Astrocyte of the spinal cord (primary cell): Measurements from ENCODE around the gene KCNAB2.

Experiments used
- DNase-seq: peaks from one replicate; pipeline ENCODE4 v3.0.0; 2011; ENCODE audit warnings: low read depth, low spot score
- H3K4me3 ChIP-seq: 2 replicates; pipeline ENCODE4 v1.5.1; 2011; ENCODE audit warnings: low read depth, mild to moderate bottlenecking, low read length, moderate library complexity
- CTCF ChIP-seq: IDR thresholded peaks from 2 replicates; pipeline ENCODE4 v1.5.1; 2012; ENCODE audit warnings: low read depth, mild to moderate bottlenecking, low read length, inconsistent platforms
- in situ Hi-C: cut with HindIII; loops from 2 replicates; pipeline ENCODE4 v1.10.0; 2017; ENCODE audit warnings: low sequenced_read_pairs

KCNAB2 gene

DNA sequence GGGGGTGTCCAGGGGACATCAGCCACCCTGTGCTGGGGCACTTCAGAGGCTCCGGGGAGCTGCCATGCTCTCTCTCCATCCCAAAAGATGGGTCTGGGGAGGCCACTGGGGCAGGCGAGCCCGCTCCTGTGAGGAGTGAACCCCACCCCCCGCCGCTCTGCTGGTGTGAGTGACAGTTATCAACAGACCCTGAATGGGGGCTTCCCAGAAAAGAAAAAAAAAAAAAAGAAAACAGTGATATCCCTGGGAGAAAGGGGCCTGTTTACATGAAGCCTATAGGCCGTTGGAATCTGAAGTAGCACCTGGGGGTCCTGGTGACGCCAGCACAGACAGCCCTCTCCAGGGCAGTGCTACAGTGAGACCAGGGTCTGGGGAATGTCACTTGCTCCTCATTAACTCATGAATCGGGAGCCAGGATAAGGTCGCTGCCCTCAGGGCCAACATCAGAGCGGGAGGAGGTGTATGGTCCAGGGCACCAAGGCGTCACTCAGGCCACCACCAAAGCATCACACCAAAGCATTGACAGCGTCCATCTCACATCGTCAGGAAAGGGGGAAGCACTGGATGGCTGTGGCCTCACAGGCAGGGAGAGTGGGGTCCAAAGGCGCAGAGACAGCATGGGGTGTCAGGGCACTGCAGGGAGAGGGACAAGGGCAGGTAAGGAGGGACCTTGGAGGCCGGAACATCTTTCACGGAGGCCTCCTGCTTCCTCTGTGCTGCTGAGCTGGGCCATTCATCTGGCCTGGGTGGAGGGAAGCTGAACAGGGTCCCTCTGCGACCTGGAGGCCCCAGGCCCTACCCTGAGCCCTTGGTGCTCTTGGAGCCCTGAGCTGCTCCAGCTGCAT is 45.0 kb upstream of the KCNAB2 start:
- TF ChIP-seq CTCF, result no peak
- H3K4me3 ChIP-seq, result no peak overlapping the region
- in situ Hi-C loops, result no loop called here
- DNase-seq, result no peak

DNA sequence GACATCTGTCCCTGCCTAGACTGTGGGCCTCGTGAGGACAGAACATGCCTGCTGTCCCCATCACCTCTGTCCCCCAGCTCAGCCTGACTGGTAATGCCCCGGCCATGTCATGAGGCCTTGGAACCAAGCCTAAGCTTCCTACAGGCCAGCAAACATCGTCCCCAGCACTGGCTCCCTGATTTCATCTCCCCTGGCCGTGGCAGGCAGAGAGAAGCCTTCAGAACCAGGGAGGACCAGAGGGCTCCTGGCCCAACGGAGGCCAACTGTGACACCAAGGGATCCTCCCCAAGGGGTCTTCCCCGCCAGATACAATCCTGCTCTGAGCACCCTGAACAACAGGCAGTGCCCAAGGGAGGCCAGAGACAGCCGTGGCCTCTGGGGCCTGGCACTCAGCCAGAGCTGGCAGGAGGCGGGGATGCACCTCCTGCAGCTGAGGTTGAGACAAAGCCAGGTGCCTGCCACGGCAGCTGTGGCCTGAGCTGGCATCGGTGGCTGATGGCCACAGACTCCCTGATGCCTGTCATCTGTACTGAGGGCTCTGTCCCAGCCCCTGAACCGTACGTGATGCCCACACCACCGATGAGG is 43.6 kb upstream of the KCNAB2 start:
- in situ Hi-C loops, result no loop called here
- H3K4me3 ChIP-seq, result no peak overlapping the region
- no peak for TF ChIP-seq CTCF
- no peak for DNase-seq

DNA sequence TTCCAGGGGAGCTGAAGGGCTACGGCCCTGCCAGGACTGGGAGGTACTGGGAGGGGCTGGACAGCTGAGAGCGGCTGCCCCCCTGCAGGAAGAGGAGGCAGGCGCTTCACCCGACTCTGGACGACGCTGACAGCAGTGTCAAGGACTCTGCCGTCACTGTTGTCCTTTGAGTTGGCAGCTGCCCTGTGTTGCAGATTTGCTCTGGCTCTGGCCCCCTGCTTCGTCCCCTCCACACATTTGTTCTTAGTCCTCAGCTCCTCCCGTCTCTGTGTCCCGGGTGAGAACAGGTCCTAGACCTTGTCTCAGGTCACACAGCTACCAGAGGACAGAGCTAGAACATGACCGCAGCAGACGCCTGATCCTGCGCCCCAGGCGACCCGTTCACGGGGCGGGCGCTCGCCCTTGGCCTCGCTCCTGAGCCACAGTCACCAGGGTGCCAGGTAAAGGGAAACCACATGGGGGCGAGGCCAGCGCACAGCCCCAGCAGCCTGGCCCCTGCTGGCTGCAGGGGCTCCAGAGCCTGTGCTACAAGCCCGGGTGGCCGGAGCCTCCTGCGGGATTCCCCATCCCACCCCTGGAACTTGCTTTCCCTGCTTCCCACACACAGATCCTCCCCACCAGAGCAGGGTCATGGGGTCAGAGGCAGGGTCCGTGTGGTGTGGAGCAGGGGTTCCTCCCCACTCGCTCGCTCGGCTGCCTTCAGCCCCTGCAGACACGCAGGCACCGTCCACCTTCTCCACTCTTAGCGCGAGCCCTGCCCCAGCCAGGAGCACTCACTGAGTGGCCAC is 42.8 kb upstream of the KCNAB2 start:
- no peak for DNase-seq
- in situ Hi-C loops, result no loop called here
- TF ChIP-seq CTCF, result no peak

GRCh38 chr1:6003568-6004411 is 41.9 kb upstream of the KCNAB2 start:
- DNase-seq, result no peak
- in situ Hi-C loops, result no loop called here
- TF ChIP-seq CTCF, result no peak

More for the DNA sequence above, 42.8 kb upstream of the KCNAB2 start:
- no peak overlapping the region for H3K4me3 ChIP-seq

DNA sequence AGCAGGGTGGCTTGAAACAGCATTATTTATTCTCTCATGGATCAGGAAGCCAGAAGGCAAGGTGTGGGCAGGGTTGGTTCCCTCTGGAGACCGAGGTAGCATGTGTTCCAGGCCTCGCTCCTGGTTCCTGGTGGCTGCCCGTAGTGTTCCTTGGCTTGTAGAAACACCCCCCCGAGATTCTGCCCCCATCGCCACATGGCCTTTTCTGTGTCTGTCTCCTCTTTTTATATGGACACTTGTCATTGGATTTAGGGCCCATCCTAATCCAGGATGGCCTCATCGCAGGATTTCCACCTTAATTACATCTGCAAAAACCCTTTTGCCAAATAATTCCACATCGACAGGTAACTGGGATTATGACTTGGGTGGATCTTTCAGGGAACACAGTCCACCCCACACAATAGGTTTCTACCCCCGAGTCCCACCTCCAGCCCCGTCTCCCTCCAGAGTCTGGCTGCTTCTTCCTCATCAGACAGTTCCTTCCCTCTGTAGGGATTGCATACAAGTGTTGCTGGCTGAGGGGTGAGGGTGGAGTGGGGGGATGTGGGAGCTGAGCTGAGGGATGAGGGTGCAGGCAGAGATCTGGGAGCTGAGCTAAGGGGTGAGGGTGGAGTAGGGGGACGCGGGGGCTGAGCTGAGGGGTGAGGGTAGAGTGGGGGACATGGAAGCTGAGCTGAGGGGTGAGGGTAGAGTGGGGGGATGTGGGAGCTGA is 41.1 kb upstream of the KCNAB2 start:
- TF ChIP-seq CTCF, result no peak
- in situ Hi-C loops, result no loop called here
- no peak for DNase-seq
- H3K4me3 ChIP-seq, result no peak overlapping the region

More at GRCh38 chr1:6003568-6004411, 41.9 kb upstream of the KCNAB2 start:
- no peak overlapping the region for H3K4me3 ChIP-seq
